NCI-H1930 (cell line): ENCODE measurements around the gene RPS27L.
"Not testable (repeated sequence)": the region's sequence is repeated elsewhere in the genome, so short reads cannot be mapped to it uniquely, and the experiment has no call there.

Experiments
- DNase-seq, 2 experiments: peaks; one replicate each; lab custom pipeline; 2025; lab: John Stamatoyannopoulos, UW

RPS27L gene

DNA sequence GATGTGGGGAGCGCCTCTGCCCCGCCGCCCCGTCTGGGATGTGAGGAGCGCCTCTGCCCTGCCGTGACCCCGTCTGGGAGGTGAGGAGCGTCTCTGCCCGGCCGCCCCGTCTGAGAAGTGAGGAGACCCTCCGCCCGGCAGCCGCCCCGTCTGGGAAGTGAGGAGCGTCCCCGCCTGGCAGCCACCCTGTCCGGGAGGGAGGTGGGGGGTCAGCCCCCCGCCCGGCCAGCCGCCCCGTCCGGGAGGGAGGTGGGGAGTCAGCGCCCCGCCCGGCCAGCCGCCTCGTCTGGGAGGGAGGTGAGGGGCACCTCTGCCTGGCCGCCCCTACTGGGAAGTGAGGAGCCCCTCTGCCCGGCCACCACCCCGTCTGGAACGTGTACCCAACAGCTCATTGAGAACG, 58.4 kb downstream of the RPS27L start:
- not testable (repeated sequence) for DNase-seq
